ENCODE results near the gene SCN9A.
"Not testable (repeated sequence)": the region's sequence is repeated elsewhere in the genome, so short reads cannot be mapped to it uniquely, and the experiment has no call there.

SCN9A gene

GRCh38 chr2:166373951-166374350, 1.8 kb downstream of the SCN9A start:
- no peak for DNase-seq

GRCh38 chr2:166373539-166373938, 2.2 kb downstream of the SCN9A start:
- no peak for DNase-seq

GRCh38 chr2:166373105-166373504, 2.6 kb downstream of the SCN9A start:
- no peak for DNase-seq

GRCh38 chr2:166372046-166372445, 3.7 kb downstream of the SCN9A start:
- no peak for DNase-seq

GRCh38 chr2:166365803-166366420, 9.8 kb downstream of the SCN9A start:
- no peak for DNase-seq

GRCh38 chr2:166365239-166365638, 10.5 kb downstream of the SCN9A start:
- DNase-seq = no peak

GRCh38 chr2:166364476-166365161, 11.1 kb downstream of the SCN9A start:
- DNase-seq = no peak

- DNase-seq = no peak
These were observed 14.2 kb downstream of the SCN9A start for GRCh38 chr2:166361351-166362153.

GRCh38 chr2:166360906-166361305, 14.8 kb downstream of the SCN9A start:
- DNase-seq = no peak

GRCh38 chr2:166360426-166360825, 15.3 kb downstream of the SCN9A start:
- DNase-seq = no peak

- not testable (repeated sequence) for DNase-seq
These were observed 17.8 kb downstream of the SCN9A start for GRCh38 chr2:166357950-166358321.

GRCh38 chr2:166357068-166357949, 18.4 kb downstream of the SCN9A start:
- DNase-seq = no peak

- no peak for DNase-seq
These were observed 24.4 kb downstream of the SCN9A start for GRCh38 chr2:166351319-166351718.

- DNase-seq = no peak
These were observed 25.2 kb downstream of the SCN9A start for GRCh38 chr2:166350525-166350924.

GRCh38 chr2:166344286-166345113, 31.2 kb downstream of the SCN9A start:
- DNase-seq = no peak

GRCh38 chr2:166343467-166343866, 32.3 kb downstream of the SCN9A start:
- DNase-seq = no peak

GRCh38 chr2:166341426-166341825, 34.3 kb downstream of the SCN9A start:
- no peak for DNase-seq

GRCh38 chr2:166338831-166339339, 36.9 kb downstream of the SCN9A start:
- DNase-seq = no peak

GRCh38 chr2:166337932-166338331, 37.8 kb downstream of the SCN9A start:
- no peak for DNase-seq

GRCh38 chr2:166335284-166335683, 40.5 kb downstream of the SCN9A start:
- no peak for DNase-seq

GRCh38 chr2:166334805-166335204, 40.9 kb downstream of the SCN9A start:
- DNase-seq = no peak

- no peak for DNase-seq
These were observed 41.9 kb downstream of the SCN9A start for GRCh38 chr2:166333801-166334200.
